GM12874 (cell line): ENCODE results near the gene JMJD7.

Experiments used
- CTCF ChIP-seq: IDR thresholded peaks from 2 replicates; pipeline ENCODE4 v1.5.1; 2011; ENCODE audit warnings: low read depth, mild to moderate bottlenecking, control low read depth, low read length, moderate library complexity; ENCODE audit not compliant: insufficient read depth

JMJD7 gene

GRCh38 chr15:41841131-41841530 lies 13.2 kb downstream of the JMJD7 start:
- no peak for TF ChIP-seq CTCF

DNA sequence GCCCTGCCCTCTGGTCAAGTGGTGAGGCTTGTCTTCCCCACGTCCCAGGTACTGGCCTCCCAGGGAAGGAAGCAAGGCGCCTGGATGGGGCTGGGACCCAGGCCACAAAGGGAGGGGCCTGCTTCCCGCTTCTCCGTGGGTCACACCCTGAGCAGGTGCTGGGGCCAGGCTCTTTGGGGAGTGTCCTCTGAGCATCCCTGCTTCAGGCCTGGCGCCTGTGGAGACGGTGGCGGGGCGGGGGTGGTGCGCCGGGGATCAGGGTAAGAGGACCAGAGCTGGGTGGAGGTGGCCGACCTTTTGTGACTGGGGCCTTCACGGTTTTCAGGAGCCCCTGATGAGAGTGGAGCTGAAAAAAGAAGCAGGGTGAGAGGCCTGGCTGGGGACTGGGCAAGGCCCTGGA lies 14.3 kb downstream of the JMJD7 start:
- TF ChIP-seq CTCF, result no peak

GRCh38 chr15:41843571-41843970 lies 15.7 kb downstream of the JMJD7 start:
- no peak for TF ChIP-seq CTCF

GRCh38 chr15:41844814-41845213 lies 16.9 kb downstream of the JMJD7 start:
- no peak for TF ChIP-seq CTCF

- TF ChIP-seq CTCF, result no peak
Measured at GRCh38 chr15:41847206-41847605, 19.3 kb downstream of the JMJD7 start.

DNA sequence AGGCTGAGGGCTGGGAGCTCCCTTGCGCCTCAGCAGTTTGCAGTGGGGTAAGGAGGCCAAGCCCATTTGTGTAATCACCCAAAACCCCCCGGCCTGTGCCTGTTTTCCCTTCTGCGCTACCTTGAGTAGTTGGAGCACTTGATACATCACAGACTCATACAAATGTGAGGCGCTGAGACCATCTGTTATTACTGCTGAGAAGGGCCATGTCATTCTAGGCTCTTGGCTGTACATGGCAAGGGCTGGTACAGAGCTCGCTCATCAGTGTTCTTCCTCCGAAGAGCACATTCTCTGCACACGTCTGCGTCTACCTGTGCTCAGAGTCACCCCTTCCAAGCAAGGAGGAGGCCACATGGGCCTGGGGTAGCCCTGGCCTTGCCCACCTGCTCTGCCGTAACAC lies 20.1 kb downstream of the JMJD7 start:
- no peak for TF ChIP-seq CTCF

DNA sequence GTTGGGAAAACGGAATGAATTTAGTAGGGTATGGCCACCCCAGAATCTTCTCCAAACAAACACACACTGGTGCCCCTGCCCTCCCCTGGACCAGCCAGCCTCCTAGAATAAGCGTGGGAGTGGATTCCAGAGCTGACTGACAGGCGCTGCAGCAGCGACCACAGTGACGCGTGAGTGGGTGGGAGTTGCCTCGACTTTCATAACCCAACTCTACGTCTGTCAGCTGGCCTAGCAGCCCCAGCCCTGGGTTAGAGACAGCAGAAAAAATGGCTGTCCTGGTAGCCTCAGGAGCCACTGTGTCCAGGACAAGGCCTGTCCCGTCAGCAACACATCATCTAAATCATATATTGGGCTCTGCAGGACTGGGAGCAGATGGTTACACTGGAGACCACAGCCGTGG lies 20.7 kb downstream of the JMJD7 start:
- no peak for TF ChIP-seq CTCF

DNA sequence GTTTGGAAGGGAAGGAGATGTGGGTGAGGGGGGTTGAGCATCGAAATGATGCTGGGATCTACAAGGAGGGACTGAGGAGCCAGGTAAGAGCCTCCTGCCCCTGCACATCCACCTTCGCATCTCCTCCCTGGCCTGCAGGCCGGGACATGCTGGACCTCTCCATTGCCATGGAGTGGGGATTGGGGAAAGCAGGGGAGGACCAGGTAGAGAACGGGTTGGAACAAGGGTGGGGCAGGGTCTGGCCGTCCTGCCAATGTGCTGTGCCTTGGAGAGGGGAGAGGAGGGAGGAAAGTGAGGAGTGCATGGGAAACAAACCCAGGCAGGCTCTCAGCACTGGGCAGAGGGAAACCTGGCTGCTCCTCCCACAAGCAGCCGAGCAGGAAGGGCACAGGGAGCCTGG lies 21.3 kb downstream of the JMJD7 start:
- no peak for TF ChIP-seq CTCF
